ENCODE results near the gene EYS.
A peak's percentile ranks its signal among the peaks of the same experiment; 100 is the strongest.
"Not testable (repeated sequence)": the region's sequence is repeated elsewhere in the genome, so short reads cannot be mapped to it uniquely, and the experiment has no call there.

EYS gene

DNA sequence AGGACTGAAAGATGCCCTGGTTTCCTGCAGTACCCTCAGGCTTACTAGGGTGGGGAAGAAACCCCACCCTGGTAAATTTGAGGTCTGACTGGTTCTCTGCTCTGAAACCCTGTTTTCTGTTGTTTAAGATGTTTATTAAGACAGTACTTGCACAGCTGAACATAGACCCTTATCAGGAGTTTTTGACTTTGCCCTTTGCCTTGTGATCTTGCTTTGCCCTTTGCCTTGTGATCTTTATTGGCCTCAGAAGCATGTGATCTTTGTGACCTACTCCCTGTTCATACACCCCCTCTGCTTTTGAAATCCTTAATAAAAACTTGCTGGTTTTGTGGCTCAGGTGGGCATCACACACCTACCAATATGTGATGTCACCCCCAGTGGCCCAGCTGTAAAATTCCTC lies 1949.8 kb downstream of the EYS start:
- not testable (repeated sequence) for ATAC-seq

DNA sequence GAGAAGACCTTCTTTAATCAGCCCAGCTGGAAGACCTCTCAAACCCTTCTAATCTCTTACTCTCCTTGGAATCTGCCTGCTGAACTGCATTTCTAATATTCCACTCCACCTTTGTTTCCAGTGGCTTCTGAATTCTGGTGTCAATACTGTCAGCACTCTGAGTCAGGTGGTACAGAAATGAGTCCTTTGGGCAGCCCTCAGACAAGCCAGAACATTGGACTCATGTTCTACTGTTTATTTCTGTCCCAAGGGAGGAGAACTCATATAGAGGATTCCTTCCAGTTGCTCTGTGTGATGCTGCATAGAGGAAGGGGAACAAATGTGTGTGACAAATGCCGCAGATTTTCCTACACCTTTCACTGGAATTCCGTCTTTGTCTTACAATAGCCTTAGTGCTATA lies 1956.6 kb downstream of the EYS start:
- no peak for ATAC-seq

DNA sequence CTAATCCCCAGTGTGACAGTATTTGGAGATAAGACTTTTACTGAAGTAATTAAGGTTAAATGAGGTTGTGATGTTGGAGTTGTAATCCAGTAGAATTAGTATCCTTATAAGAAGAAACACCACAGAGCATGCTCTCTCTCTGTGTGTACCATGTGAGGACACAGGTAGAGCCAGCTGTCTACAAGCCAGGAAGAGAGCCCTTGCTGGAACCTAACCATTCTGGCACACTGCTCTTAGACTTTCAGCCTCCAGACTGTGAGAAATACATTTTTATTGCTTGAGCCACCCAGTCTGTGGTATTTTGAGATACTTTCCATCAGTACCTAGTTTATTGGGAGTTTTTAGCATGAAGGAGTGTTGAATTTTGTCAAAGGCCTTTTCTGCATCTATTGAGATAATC lies 1961.2 kb downstream of the EYS start:
- no peak for ATAC-seq

DNA sequence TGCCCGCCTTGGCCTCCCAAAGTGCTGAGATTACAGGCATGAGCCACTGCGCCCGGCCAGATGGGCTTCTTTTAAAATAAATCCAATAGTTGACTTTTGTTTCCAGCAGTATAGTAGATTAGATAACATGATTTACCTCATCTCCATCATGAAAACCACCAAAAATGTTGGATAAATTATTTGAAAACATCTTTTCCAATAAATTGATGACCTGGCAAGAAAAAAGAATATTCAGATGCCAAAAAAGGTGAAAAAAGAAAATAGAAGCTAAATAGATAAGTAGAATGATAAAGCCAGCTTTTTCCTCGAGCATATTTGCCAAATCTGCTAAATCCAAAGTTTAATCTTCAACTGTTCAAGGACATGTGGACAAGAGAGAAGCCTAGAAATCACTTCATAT lies 1962.2 kb downstream of the EYS start:
- no peak for ATAC-seq

DNA sequence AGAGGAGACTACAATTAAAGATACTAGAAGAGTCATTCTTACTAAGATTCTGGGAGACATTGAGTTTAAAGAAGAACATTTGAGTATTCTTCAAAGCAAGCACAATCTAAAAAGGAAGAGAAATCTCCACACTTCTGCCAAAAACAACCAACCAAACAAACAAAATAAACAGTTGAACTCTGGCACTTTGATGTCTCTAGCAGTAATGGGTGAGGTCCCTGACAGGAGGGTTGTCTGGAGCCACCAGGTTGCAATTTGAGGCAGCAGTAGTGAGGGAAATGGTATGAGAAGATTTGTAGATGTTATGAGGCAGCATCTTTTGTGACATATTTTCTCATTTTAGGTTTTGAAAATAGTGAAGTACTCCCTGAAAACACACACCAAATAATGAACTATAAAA lies 1963.3 kb downstream of the EYS start:
- ATAC-seq: no peak

DNA sequence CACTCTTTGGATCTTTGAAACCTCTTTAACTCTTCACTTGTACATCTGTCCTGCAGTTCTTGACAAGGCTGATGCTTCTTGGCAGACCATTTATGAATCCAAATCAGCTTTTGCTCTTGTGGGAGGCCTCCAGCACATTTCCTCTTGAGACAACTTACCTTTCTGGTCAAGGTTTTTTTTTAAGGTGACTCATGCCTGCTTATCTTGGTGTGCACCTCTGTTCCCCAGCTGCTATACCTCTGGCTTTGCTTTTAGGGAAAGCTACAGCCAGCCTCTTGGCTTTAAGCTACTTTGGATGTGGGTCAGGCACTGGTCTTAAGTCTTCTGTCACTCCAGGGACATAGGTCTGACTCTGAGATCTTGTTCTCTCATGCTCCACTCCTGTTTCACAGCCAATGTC lies 1965.0 kb downstream of the EYS start:
- no peak for ATAC-seq

DNA sequence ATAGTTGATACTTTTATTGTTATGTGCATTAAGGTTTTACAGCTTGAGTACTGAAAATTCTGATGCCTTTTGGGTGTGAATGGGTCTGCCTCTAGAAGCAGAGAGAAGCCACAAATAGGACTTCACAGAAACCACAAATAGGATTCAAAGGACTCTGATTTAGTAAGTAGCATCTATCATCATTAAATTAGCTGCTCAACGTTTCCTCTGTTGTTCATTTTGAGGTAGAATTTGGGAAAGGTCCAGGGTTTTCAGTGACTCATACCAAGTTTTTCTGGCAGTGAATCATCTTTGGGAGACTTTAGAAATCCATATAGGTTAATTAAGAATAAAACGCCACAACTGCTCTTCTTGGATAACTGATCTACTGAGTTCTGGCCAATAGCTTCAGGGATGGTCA lies 1966.3 kb downstream of the EYS start:
- ATAC-seq: no peak

DNA sequence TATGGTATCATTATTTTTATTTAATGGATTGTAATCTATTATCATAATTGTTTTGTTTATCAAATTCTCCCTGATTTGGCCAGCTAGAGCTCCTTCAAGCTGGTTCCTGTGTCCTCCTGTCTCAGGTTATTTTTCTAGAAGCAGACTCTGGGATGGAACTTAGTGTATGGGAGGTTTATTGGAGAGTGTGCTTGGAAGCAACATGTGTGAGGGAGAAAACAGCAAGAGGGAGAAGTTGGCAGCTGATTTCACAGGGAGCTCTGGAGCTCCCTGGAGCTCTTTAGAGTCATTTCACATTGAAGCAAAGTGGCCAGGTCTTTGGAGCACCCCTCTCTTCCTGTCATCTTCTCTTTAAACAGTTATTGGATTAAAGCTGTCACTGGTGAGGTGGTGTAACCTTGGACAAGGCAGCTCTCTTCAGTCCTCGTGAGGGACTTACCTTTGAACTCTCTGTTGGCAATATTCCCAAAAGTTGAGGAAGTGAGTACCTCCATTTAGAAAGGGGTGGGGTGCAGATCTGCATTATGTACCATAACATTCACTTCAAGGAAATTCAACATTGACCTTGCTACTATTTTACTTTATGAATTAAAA lies 1967.8 kb downstream of the EYS start:
- no peak for ATAC-seq

DNA sequence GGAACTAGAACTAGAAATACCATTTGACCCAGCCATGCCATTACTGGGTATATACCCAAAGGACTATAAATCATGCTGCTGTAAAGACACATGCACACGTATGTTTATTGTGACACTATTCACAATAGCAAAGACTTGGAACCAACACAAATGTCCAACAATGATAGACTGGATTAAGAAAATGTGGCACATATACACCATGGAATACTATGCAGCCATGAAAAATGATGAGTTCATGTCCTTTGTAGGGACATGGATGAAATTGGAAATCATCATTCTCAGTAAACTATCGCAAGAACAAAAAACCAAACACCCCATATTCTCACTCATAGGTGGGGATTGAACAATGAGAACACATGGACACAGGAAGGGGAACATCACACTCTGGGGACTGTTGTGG lies 1968.8 kb downstream of the EYS start:
- not testable (repeated sequence) for ATAC-seq

DNA sequence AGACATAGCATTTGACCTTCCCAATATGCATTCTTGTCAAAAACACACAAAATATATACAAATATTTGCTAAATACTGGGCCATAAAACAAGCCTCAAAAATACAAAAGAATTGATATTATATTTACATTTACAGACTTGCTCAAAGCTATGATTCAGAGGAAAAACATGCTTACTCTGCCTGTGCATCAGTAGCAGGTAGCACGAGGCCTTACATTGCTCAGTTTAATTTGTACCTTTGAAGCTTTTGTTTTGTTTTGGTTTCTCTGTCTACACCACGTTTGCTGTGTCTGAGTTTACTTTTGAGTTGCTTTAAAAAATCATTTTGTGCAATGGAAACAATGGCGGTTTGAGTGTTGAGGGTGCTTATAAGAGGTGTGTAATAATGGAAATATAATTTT lies 1972.1 kb downstream of the EYS start:
- ATAC-seq: no peak

DNA sequence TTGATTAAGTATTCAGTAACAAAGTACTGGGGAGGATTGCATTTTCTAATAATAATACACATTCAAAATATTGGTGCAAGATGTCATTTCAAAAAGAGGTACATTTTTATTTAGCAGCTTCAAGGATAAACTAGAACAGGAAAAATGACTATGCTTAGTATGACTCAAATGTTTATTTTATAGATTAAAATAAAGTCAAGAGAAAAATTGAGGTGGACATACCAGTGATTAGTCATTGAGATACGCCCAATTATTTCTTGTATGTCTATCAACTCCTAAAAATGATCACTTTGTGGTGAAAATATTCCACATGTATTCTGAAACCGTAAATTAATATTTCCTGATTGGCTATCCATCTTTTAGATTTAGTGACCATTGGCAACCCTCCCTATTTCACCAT lies 1974.7 kb downstream of the EYS start:
- no peak for ATAC-seq

DNA sequence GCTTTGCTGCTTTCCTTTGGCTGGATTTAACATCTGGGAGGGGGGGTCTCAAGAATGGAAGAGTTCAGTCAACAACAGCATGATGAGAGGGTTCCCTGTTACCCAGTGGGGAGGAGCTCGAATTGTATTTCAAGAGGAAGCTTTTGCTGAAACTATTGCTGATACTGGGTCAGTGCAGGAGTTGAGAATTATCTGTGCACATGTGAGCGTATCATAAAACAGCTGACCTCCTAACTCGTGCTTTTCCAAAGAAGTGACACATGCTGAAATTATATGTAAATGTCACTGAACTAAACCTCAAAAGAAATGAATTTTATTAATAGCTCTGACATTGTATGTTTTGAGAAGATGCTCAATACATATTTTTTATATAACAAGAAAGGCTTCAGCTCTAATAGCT lies 1975.1 kb downstream of the EYS start:
- ATAC-seq: no peak

DNA sequence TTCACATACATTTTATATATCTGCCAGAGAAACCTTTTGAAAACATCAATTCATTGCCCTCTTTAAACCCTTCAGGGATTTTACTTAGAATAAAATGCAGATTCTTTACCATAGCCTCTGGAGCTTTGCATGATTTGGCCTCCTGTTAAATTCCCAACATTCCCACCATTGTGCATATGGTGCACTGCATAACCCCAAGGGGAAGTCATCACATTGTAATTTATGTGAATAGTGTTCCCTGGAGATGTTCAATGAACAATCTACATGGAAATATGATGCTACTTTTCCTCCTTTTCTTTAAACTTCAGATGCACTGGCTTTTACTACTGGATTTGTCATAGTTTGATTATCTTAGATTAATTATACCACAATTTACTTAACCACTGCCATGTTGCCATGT lies 1976.7 kb downstream of the EYS start:
- no peak for ATAC-seq

DNA sequence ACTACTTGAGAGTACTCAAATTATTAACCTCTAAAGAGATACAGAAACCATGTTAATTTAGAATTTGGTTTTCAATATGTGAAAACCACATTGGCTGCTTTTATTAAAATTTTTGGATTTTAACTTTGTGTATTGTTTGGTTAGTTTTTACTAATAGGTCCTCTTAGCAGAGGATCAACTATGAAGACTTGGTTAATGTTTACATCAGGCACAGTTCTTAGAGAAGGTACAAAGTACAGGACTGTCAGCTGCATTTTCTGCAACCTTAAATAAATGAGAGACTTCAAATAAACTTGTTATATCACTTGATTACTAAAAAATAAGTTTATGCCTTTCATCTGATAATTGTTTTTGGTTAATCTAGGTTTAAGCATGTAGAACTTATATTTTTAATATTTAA lies 1982.3 kb downstream of the EYS start:
- no peak for ATAC-seq

DNA sequence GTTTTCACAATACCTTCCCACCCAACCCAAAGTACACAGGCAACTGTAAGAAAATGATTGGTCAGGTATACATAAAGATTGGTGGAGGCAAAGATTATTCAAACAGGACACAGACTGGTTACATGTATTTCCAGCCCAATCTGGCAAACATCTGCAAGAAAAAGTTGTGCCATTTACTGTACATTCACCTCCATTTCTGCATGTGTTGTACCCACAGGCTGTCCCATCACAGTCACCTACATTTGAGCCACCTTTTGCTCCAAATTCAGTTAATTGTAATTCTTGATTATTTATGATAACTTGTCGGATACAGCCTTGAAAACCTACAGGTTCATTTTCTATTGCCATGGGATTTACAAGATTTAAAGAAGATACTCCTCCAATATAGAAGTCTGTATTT lies 1985.8 kb downstream of the EYS start:
- ATAC-seq: no peak

DNA sequence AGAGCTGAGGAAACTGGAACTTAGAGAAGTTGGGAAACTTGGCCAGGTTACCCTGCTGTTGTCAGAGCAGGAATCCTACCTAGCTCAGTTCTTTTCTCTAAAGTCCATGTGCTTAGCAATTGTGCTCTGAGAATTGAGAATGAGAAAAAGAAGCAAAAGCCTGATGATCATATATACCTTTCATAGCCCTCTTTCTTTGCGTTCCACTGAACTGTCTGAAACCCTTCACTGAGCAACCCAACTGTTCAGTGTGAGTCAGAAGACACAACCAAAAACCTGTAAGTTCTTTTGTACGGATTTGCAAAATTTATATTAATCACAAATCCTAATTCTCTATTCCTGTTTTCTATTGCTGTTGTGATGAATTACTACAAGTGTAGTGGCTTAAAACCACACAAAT lies 1990.9 kb downstream of the EYS start:
- no peak for ATAC-seq

DNA sequence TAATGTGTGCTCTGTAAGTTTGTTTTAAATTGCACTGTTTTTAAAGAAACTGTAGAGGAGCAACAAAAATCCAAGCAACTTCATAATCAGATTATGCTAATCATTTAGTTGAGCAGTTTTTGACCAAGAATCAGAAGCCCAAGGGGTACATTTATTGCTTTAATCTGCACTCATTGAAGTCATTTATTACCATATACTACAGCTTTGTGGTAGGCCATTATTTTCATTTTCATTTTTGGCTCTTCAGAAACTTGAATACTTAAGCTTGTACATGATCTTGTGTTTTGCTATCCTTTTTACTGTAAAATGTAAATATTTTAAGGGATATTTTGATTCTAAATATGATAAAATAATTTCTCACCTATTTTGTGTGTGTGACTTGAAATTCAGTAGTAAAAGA lies 1992.9 kb downstream of the EYS start:
- ATAC-seq: peak; percentile 17 to 36

DNA sequence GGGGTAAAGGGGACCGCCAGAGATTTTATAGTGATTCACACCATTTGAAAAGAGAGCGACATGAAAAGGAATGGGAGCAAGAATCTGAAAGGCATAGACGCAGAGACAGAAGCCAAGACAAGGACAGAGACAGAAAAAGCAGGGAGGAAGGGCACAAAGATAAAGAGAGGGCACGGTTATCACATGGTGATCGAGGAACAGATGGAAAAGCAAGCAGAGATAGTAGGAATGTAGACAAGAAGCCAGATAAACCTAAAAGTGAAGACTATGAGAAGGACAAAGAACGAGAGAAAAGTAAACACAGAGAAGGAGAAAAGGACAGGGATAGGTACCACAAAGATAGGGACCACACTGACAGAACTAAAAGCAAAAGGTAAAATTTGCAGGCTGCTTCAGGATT lies 1993.7 kb downstream of the EYS start:
- no peak for ATAC-seq

DNA sequence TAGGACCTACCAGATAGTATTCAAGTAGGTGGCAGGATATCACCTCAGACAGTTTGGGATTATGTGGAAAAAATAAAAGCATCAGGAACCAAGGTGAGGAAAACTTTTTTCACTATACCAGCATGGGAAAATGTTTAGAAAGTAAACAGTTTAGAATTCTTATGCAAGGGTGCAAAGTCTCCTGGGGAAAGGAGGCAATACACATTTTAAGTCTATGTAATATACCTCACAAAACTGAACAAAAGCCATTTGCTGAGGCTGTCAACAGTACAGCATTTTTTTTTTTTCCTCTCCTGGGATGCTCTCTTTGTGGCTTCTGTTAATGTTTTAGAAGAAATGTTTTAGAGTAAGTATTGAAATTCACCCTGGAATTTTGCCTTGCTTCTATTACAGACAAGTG lies 1997.9 kb downstream of the EYS start:
- no peak for ATAC-seq

DNA sequence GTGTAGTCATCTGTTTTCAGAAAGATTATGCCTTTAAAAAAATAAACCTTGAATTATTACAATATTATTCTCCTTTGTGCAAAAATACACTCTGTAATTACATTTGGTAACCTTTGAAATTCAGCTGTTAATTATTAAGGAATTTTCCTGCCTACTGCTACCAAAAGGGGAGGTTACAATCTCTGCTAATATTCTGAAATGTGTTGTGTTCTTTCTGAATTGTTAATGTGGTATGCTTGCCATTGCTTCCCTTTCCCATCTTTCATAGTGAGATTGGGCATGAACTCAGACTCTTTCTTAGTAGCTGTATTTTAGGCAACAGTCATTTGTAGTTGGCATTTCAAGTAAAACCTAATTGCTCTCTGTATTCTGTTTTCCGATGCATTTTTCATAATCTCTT lies 1998.4 kb downstream of the EYS start:
- ATAC-seq: no peak

DNA sequence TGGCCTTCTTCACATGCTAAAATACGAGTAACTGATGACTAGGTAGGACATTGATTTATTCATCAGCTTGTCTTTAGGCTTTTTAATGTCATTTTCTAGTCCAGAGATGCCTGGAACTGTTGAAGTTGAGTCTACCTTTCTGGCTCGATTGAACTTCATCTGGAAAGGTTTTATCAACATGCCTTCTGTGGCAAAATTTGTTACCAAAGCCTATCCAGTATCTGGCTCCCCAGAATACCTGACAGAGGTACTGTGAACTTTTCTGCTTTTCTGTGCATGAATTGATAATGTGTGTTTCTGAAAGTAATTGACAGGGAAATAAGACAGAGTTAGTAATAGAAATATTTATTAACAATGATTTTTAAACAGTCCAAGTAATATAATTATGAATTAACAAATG lies 2000.4 kb downstream of the EYS start:
- ATAC-seq: no peak

DNA sequence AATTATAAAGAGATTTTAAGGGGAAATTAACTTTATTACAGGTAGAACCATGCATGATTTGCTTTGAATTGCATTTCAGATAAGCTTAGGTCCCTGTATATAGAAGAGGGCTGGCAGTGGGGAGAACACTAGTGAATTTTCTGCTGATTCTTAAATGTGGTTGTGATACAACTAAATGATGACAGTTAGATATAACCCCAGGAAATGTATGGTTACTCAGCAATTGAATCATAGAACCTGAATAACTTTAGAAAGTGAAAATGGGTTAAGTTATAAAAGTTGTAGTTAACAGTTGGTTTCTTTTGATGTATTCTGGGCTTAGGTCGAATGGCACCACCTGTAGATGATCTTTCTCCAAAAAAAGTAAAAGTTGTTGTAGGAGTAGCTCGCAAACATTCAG lies 2001.3 kb downstream of the EYS start:
- ATAC-seq: peak; percentile 74 to 89

DNA sequence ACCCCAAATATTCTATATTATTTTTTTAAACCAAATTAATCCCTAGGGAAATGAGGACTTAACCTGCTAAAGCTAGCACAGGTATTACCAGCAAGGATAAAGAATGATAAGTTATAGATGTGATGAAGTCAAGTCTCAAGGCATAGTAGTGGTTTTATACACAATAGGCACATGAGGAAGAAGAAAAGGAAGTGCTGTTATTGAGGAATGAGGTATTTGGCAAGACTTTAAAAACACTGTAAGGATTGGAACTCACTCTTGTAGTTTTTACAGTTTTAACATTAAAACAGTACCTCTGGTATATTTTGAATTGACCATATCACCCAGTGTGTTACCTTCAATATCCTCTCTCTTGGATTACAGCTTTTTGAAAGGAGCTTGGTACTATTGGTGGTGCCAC lies 2016.8 kb downstream of the EYS start:
- ATAC-seq: no peak

DNA sequence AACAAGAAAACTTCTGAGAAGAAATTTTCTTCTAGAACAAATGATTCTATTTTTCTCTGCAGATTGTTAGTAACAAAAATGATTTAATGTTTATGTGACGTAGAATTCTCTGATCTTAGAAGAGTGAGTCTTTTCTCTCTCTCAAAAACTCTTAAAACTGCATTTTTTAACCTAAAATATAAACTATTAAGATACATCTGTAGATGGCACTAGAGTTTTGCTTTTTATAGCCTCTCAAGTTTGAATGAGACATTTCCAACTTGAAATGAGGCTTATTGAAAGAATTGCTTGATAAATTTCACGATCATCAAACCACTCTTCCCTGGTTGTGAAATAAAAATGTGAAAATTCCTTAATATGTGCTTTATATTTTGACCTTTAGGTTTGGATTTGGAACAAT lies 2017.6 kb downstream of the EYS start:
- no peak for ATAC-seq

DNA sequence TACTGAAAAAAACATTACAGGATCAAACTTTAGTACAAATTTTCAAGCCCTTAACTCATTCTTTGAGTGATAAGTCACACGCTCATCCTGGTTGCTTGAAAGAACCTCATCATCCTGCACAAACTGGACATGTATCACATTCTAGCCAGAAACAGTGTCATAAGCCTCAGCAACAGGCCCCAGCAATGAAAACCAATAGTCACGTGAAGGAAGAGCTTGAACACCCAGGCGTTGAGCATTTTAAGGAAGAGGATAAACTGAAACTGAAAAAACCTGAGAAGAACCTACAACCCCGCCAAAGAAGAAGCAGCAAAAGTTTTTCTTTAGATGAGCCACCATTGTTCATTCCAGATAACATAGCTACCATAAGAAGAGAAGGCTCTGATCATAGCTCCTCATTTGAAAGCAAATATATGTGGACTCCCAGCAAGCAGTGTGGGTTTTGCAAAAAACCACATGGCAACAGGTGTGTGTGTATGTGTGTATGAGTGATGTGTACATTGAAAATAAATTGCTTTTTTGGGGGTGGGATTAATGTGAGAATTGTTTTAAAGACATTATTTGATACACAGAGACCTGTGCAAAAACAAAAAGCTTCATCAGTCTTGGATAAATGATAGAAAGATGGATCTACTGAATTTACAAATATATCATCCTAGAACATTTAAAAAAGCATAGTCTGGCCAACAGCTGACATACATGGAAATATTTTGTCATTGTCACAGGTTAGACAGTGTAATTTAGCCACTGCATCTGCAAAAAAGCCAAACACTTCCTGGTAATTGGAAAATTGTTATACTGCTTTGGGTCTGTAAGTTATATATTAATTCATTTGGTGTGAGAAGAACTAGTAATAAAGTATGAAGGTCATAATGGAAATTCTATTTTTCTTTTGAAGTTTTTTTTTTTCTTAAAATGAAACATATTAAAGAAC lies 2021.3 kb downstream of the EYS start:
- ATAC-seq: no peak
